Measurements from ENCODE around the gene ST8SIA6. TPM values are rescaled to one million over a fixed set of nuclear protein-coding genes. Genes with fewer than 3 reads are reported as not detected.
"Not testable (repeated sequence)": the region's sequence is repeated elsewhere in the genome, so short reads cannot be mapped to it uniquely, and the experiment has no call there.

Gene ST8SIA6
- total RNA-seq, 4 donors from 2014 or later = 0.45 to 5.6 (median 1.5) TPM

- no peak overlapping the region for H3K27ac ChIP-seq
- WGBS, 2 donors = 92% methylated on average over 4 of the region's 4 CpGs
- intact Hi-C loops (cut with DNase I) = no loop called here
- TF ChIP-seq CTCF (IDR thresholded peaks at IDR 0.05) (no peak), POLR2A (IDR thresholded peaks at IDR 0.05) (no peak)
- no peak for DNase-seq
- no peaks in the 10 kb centered on the region for H3K27me3 ChIP-seq
- H3K9me3 ChIP-seq = no peaks in the 10 kb centered on the region
- no peak overlapping the region for H3K4me3 ChIP-seq (replicated peaks in 1 of 3)
- H3K4me1 ChIP-seq = no peaks in the 10 kb centered on the region
- no peaks in the 10 kb centered on the region for H3K36me3 ChIP-seq
Measured at GRCh38 chr10:17403161-17403560, 51.2 kb downstream of the ST8SIA6 start.

- WGBS, 2 donors = 95 to 97% methylated on average over 2 of the region's 2 CpGs
- H3K36me3 ChIP-seq; H3K9me3 ChIP-seq; DNase-seq; H3K4me1 ChIP-seq; H3K4me3 ChIP-seq (replicated peaks in 1 of 3); H3K27ac ChIP-seq; intact Hi-C loops (cut with DNase I); H3K27me3 ChIP-seq: not testable (repeated sequence)
Measured at GRCh38 chr10:17402040-17402439, 52.4 kb downstream of the ST8SIA6 start.

- intact Hi-C loops (cut with DNase I) = no loop called here
- H3K27ac ChIP-seq = no peak overlapping the region
- no peak for TF ChIP-seq CTCF (IDR thresholded peaks at IDR 0.05)
- no peak for TF ChIP-seq POLR2A (IDR thresholded peaks at IDR 0.05)
- no peaks in the 10 kb centered on the region for H3K4me1 ChIP-seq
- no peaks in the 10 kb centered on the region for H3K9me3 ChIP-seq
- no peak overlapping the region for H3K4me3 ChIP-seq (replicated peaks in 1 of 3)
- no peak for DNase-seq
- H3K36me3 ChIP-seq = no peaks in the 10 kb centered on the region
- 93 to 96% methylated on average over 3 of the region's 3 CpGs for WGBS, 2 donors
- H3K27me3 ChIP-seq = no peaks in the 10 kb centered on the region
Measured at GRCh38 chr10:17396004-17396403, 58.4 kb downstream of the ST8SIA6 start.

GRCh38 chr10:17394854-17395253 is 59.5 kb downstream of the ST8SIA6 start:
- intact Hi-C loops (cut with DNase I) = no loop called here
- Histone ChIP-seq H3K27ac (no peak overlapping the region), H3K36me3 (no peaks in the 10 kb centered on the region), H3K4me1 (no peaks in the 10 kb centered on the region), H3K27me3 (no peaks in the 10 kb centered on the region), H3K4me3 (replicated peaks in 1 of 3) (no peak overlapping the region), H3K9me3 (no peaks in the 10 kb centered on the region)
- WGBS, 2 donors = 75 to 79% methylated on average over 6 of the region's 6 CpGs
- TF ChIP-seq CTCF (IDR thresholded peaks at IDR 0.05) (no peak), POLR2A (IDR thresholded peaks at IDR 0.05) (no peak)
- DNase-seq = no peak

GRCh38 chr10:17387861-17388503 is 66.4 kb downstream of the ST8SIA6 start:
- Histone ChIP-seq H3K9me3 (no peaks in the 10 kb centered on the region), H3K36me3 (no peaks in the 10 kb centered on the region), H3K4me1 (no peaks in the 10 kb centered on the region), H3K27ac (no peak overlapping the region), H3K4me3 (replicated peaks in 1 of 3) (no peak overlapping the region), H3K27me3 (no peaks in the 10 kb centered on the region)
- intact Hi-C loops (cut with DNase I) = no loop called here
- TF ChIP-seq CTCF (IDR thresholded peaks at IDR 0.05) (no peak), POLR2A (IDR thresholded peaks at IDR 0.05) (no peak)
- no peak for DNase-seq
- WGBS, 2 donors = 34 to 40% methylated on average over 6 of the region's 6 CpGs
